HG03097 (cell line): Measurements from ENCODE around the gene KSR1.

Experiments used
- ATAC-seq: cut with Tn5 transposase; IDR thresholded peaks from one replicate; pipeline ENCODE4 v1.9.1; 2021; ENCODE audit not compliant: unreplicated experiment, low FRiP score

Gene KSR1

GRCh38 chr17:27578718-27579085, 122.5 kb downstream of the KSR1 start:
- peak; percentile 56 for ATAC-seq

GRCh38 chr17:27579304-27579703, 123.1 kb downstream of the KSR1 start:
- no peak for ATAC-seq

- ATAC-seq = no peak
Observed at GRCh38 chr17:27579897-27580321, 123.7 kb downstream of the KSR1 start.

GRCh38 chr17:27581016-27581415, 124.8 kb downstream of the KSR1 start:
- no peak for ATAC-seq

GRCh38 chr17:27582696-27583095, 126.4 kb downstream of the KSR1 start:
- ATAC-seq = no peak

GRCh38 chr17:27585153-27585681, 129.0 kb downstream of the KSR1 start:
- no peak for ATAC-seq

GRCh38 chr17:27585792-27586191, 129.5 kb downstream of the KSR1 start:
- no peak for ATAC-seq

- ATAC-seq = no peak
Observed at GRCh38 chr17:27586203-27586721, 130.0 kb downstream of the KSR1 start.

GRCh38 chr17:27588354-27588753, 132.1 kb downstream of the KSR1 start:
- no peak for ATAC-seq

- no peak for ATAC-seq
Observed at GRCh38 chr17:27590864-27591263, 134.6 kb downstream of the KSR1 start.

GRCh38 chr17:27591986-27592385, 135.7 kb downstream of the KSR1 start:
- no peak for ATAC-seq

GRCh38 chr17:27593232-27593856, 137.1 kb downstream of the KSR1 start:
- ATAC-seq = no peak

GRCh38 chr17:27593857-27594255, 137.6 kb downstream of the KSR1 start:
- no peak for ATAC-seq

- no peak for ATAC-seq
Observed at GRCh38 chr17:27595208-27595607, 139.0 kb downstream of the KSR1 start.

GRCh38 chr17:27596096-27596495, 139.8 kb downstream of the KSR1 start:
- ATAC-seq = no peak

GRCh38 chr17:27596566-27597187, 140.4 kb downstream of the KSR1 start:
- ATAC-seq = no peak

GRCh38 chr17:27597188-27597580, 140.9 kb downstream of the KSR1 start:
- ATAC-seq = no peak

- no peak for ATAC-seq
Observed at GRCh38 chr17:27597783-27598320, 141.6 kb downstream of the KSR1 start.

- no peak for ATAC-seq
Observed at GRCh38 chr17:27598337-27599050, 142.2 kb downstream of the KSR1 start.

GRCh38 chr17:27600471-27600870, 144.2 kb downstream of the KSR1 start:
- no peak for ATAC-seq
